ENCODE measurements around the gene ARHGAP22. TPM values are rescaled to one million over a fixed set of nuclear protein-coding genes. Genes with fewer than 3 reads are reported as not detected.

The ARHGAP22 gene
- polyA plus RNA-seq, 1 donor from 2014 or later: 0.15 TPM

GRCh38 chr10:48456808-48457761 lies 147.8 kb downstream of the ARHGAP22 start:
- no peak overlapping the region for H2AFZ ChIP-seq (ENCODE audit: low read depth, low read length)
- H3K9ac ChIP-seq (ENCODE audit: low read length): no peak overlapping the region
- no peaks in the 10 kb centered on the region for H3K36me3 ChIP-seq (ENCODE audit: insufficient read depth, low read length)
- no peak overlapping the region for H3K27ac ChIP-seq (ENCODE audit: low read length)
- H3K9me3 ChIP-seq (ENCODE audit: low read length): peaks cover 2% of the 10 kb centered on the region
- H3K4me3 ChIP-seq (ENCODE audit: low read length): no peak overlapping the region
- H3K9me2 ChIP-seq (ENCODE audit: insufficient read depth, low read length): no peaks in the 10 kb centered on the region
- no peaks in the 10 kb centered on the region for H4K20me1 ChIP-seq (ENCODE audit: insufficient read depth)
- no peaks in the 10 kb centered on the region for H3F3A ChIP-seq (ENCODE audit: insufficient read depth, low read length, poor library complexity, severe bottlenecking)
- no peaks in the 10 kb centered on the region for H3K79me2 ChIP-seq (replicated peaks; ENCODE audit: insufficient read depth, low read length)
- TF ChIP-seq POLR2AphosphoS5 (IDR thresholded peaks at IDR 0.05) (no peak), EZH2 (IDR thresholded peaks at IDR 0.05; ENCODE audit: borderline replicate concordance, insufficient read depth, low read length, poor library complexity, severe bottlenecking) (no peak), RAD21 (conservative IDR thresholded peaks at IDR 0.05) (no peak), REST (IDR thresholded peaks at IDR 0.05; ENCODE audit: borderline replicate concordance) (no peak), CTCF (IDR thresholded peaks at IDR 0.05; ENCODE audit: poor library complexity, severe bottlenecking) (no peak), EP300 (conservative IDR thresholded peaks at IDR 0.05; ENCODE audit: poor library complexity, severe bottlenecking) (no peak), TAF1 (IDR thresholded peaks at IDR 0.05; ENCODE audit: low read depth) (no peak), SMC3 (conservative IDR thresholded peaks at IDR 0.05; ENCODE audit: poor library complexity) (no peak), MXI1 (conservative IDR thresholded peaks at IDR 0.05; ENCODE audit: poor library complexity, severe bottlenecking) (no peak)
- no peaks in the 10 kb centered on the region for H3K27me3 ChIP-seq (ENCODE audit: insufficient read depth, low read depth, low read length)
- no peak overlapping the region for H3K4me2 ChIP-seq (ENCODE audit: low read length)

- H3K4me3 ChIP-seq (ENCODE audit: low read length): no peak overlapping the region
- TF ChIP-seq CTCF (IDR thresholded peaks at IDR 0.05; ENCODE audit: poor library complexity, severe bottlenecking): no peak
- no peak for TF ChIP-seq SMC3 (conservative IDR thresholded peaks at IDR 0.05; ENCODE audit: poor library complexity)
- no peak for TF ChIP-seq EP300 (conservative IDR thresholded peaks at IDR 0.05; ENCODE audit: poor library complexity, severe bottlenecking)
- TF ChIP-seq EZH2 (IDR thresholded peaks at IDR 0.05; ENCODE audit: borderline replicate concordance, insufficient read depth, low read length, poor library complexity, severe bottlenecking): no peak
- no peak for TF ChIP-seq RAD21 (conservative IDR thresholded peaks at IDR 0.05)
- TF ChIP-seq TAF1 (IDR thresholded peaks at IDR 0.05; ENCODE audit: low read depth): no peak
- no peak for TF ChIP-seq MXI1 (conservative IDR thresholded peaks at IDR 0.05; ENCODE audit: poor library complexity, severe bottlenecking)
- no peak for TF ChIP-seq REST (IDR thresholded peaks at IDR 0.05; ENCODE audit: borderline replicate concordance)
- H3K36me3 ChIP-seq (ENCODE audit: insufficient read depth, low read length): no peaks in the 10 kb centered on the region
- H3K9ac ChIP-seq (ENCODE audit: low read length): no peak overlapping the region
- no peaks in the 10 kb centered on the region for H3K27me3 ChIP-seq (ENCODE audit: insufficient read depth, low read depth, low read length)
- H2AFZ ChIP-seq (ENCODE audit: low read depth, low read length): no peak overlapping the region
- H3K79me2 ChIP-seq (replicated peaks; ENCODE audit: insufficient read depth, low read length): no peaks in the 10 kb centered on the region
- H4K20me1 ChIP-seq (ENCODE audit: insufficient read depth): no peaks in the 10 kb centered on the region
- H3F3A ChIP-seq (ENCODE audit: insufficient read depth, low read length, poor library complexity, severe bottlenecking): no peaks in the 10 kb centered on the region
- no peak overlapping the region for H3K4me2 ChIP-seq (ENCODE audit: low read length)
- no peak overlapping the region for H3K27ac ChIP-seq (ENCODE audit: low read length)
- no peaks in the 10 kb centered on the region for H3K9me2 ChIP-seq (ENCODE audit: insufficient read depth, low read length)
- H3K9me3 ChIP-seq (ENCODE audit: low read length): peaks cover 2% of the 10 kb centered on the region
Observed at GRCh38 chr10:48456361-48456804, 148.5 kb downstream of the ARHGAP22 start.

All from neural cell (in vitro differentiated cells).